SHP77 treated with DMSO at 0.1 percent for 48 hours (cell line): ENCODE measurements around the gene WIPF2.
"Not testable (repeated sequence)": the region's sequence is repeated elsewhere in the genome, so short reads cannot be mapped to it uniquely, and the experiment has no call there.

Source experiments
- DNase-seq: peaks from one replicate; lab custom pipeline; 2025; lab: John Stamatoyannopoulos, UW

The WIPF2 gene

DNA sequence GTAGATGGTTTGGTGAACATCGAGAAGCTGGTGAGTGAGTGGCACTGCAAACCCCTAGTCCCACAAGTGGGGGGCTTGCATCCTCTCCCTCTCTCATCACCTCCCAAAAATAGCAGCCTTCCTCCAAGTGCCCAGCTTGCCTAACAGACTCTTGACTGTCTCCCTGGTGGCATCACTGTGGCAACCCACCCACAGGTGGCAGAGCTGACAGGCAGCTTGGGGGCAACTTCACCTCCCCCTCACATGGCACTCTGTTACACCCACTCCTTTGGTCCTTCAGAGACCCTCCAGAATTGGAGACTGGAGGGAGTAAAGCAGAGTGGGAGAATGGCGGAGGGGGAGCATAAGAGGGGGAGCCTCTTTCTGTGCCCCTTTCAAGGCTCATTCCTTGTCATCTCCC is 26.1 kb upstream of the WIPF2 start:
- no peak for DNase-seq

DNA sequence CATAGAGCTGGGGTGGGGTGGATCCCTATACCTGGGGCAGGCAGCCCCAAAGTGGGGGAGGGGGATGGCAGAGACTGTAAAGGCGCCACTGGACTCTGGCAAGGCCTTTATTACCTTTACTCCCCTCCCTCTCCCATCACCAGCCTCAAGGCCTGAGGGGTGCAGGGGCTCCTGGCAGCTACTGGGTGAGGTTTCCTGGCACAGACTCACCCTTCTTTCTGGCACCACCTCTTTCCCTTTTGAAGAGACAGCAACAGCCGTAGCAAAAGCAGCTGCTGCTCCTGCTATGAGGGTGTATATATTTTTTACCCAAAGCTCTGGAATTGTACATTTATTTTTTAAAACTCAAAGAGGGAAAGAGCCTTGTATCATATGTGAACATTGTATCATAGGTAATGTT is 24.3 kb upstream of the WIPF2 start:
- DNase-seq: no peak

GRCh38 chr17:40197550-40197949 is 21.6 kb upstream of the WIPF2 start:
- DNase-seq: no peak

DNA sequence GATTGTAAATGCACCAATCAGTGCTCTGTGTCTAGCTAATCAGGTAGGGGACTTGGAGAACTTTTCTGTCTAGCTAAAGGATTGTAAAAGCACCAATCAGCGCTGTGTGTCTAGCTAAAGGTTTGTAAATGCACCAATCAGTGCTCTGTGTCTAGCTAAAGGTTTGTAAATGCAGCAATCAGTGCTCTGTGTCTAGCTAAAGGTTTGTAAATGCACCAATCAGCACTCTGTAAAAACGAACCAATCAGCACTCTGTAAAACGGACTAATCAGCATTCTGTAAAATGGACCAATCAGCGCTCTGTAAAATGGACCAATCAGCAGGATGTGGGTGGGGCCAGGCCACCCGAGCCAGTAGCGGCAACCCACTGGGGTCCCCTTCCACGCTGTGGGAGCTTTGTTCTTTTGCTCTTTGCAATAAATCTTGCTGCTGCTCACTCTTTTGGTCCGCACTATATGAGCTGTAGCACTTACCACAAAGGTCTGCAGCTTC is 21.1 kb upstream of the WIPF2 start:
- DNase-seq: not testable (repeated sequence)

DNA sequence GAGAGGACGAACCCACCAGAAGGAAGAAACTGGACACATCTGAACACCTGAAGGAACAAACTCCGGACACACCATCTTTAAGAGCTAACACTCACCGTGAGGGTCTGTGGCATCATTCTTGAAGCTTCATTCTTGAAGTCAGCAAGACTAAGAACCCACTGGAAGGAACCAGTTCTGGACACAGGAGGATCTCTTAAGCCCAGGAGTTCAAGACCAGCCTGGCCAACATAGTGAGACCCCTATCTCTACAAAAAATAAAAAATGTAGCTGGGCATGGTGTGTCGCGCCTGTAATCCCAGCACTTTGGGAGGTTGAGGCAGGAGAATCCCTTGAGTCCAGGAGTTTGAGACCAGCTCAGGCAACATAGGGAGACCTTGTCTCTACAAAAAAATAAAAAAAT is 20.5 kb upstream of the WIPF2 start:
- DNase-seq: no peak

DNA sequence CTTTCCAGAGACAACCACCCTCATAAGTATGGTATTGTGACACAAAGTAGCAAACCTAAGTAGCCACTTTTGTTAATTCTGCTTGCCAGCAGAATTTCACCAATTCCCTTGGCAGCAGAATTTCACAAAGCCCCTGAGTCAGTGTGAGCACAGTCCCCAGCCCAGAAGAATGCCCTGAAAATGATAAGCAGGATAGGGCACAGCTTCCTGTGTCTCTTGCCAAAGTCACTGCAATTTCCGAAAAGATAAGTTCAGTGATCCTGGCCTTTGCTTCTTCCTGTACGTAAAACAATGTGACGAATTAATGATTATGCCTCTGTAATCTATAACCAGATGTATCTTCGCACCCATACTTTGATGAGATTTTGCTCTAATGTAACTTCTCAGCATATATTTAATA is 16.0 kb upstream of the WIPF2 start:
- no peak for DNase-seq

DNA sequence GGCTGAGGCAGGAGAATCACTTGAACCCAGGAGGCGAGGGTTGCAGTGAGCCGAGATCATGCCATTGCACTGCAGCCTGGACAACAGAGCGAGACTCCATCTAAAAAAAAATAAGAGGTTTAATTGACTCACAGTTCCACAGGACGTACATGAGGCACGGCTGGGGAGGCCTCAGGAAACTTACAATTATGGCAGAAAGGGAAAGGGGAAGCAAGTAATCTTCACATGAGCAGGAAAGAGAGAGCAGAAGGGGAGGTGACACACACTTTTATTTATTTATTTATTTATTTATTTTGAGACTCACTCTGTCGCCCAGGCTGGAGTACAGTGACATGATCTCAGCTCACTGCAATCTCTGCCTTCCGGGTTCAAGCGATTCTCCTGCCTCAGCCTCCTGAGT is 12.9 kb upstream of the WIPF2 start:
- DNase-seq: not testable (repeated sequence)

- DNase-seq: no peak
Observed at GRCh38 chr17:40209404-40210093, 9.6 kb upstream of the WIPF2 start.

- DNase-seq: not testable (repeated sequence)
Observed at GRCh38 chr17:40213914-40214313, 5.2 kb upstream of the WIPF2 start.

DNA sequence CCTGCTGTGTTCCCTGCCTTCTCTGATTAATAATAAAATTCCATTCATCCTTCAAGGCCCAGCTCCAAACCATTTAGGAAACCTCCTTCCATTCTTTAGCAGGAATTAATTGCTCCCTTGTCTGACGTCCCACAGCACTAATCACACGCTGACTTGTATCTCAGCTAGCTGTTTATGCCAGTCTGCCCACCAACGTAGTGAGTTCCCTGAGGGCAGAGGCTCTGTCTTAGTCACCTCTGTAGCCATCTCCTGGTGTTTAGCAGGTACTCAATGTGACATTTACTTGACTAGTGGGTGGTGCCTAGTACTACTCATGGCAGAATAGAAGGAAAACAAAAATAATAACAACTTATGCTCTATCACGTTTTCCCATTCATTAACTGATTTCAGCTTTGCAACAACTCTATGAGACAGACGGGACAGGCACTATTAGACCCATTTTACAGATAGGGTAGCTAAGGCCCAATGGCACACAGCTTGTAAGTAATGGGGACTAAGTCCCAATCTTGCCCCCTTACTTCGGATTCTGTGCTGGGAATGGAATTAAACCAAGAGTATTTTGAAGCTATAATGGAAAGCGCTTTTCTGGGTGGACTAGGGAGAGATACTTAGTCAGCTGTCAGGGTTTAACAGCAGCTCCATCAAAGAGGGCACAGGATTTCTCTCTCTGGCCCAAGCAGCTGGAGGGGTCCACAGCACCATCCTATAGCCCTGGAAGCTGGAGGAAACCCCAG is 931 bp upstream of the WIPF2 start:
- DNase-seq: no peak

DNA sequence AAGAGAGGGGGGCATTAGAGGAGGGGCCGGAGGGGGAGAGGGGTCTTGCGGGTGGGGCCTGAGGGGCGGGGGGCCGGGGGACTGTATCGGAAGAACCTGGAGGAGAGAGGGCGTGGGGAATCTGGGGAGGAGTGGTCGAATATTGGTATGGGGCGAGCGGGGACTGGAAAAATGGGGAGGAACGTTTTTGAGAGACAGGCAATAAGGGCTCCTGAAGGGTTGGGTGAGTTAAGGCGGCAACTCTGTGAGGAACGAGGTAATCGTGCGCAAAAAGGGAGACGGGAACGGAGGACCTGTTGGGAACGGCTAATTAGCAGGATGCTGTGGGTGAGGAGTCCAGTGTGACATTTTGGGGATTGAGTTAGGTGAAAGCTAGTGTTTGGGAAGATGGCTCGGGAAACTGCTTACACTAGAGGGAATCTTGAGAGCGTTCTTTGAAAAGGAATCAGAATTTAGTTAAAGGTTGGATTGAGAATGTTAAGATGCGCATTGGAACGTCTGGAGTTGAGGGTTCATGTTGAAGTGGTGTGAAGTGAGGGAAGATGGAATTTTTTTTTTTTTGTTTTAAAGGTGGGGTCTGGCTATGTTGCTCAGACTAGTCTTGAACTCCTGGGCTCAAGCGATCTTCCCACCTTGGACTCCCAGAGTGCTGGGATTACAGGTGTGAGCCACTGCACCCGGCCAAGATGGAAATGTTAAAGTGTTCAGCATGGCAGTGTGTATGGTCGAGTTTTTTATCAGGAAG is 662 bp downstream of the WIPF2 start:
- peak; percentile 27 for DNase-seq

DNA sequence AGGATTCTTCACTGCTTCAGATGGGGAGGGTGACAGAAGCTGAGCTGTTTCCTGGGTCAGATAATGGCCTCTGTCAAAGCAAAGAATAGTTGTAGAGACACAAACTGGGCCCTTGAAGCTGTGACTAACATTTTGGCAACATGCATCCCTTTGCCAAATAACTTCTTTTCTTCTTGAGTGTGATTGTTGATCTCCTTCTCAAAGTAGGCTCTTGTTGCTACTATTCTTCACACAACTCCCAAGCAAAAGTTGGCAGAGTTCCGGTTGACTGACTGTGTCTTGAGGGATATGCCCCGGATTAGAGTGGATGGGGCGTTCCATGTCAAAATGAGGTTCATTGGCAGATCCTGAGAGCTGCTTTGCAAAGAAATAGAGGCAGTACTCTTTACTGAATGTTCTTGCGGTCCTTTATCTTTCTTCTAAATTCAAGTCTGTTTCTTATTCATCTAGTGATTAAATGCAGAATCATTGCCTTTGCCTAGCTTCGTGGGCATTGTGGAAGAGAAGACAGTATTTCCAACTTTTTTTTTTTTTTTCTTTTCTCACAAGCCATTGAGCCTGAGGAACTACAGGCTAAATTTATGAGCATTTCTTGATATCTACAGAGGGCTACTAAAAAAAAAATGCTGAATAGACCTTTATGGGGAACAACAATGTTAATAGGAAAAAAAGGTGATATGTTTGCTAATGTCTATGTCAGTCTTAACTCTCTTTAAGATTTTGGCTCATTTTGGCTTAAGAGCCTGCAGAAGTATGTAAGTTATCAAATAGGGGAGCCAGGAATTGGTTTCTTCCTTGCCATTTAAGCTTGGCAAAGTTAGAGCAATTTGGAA is 5.8 kb downstream of the WIPF2 start:
- no peak for DNase-seq

DNA sequence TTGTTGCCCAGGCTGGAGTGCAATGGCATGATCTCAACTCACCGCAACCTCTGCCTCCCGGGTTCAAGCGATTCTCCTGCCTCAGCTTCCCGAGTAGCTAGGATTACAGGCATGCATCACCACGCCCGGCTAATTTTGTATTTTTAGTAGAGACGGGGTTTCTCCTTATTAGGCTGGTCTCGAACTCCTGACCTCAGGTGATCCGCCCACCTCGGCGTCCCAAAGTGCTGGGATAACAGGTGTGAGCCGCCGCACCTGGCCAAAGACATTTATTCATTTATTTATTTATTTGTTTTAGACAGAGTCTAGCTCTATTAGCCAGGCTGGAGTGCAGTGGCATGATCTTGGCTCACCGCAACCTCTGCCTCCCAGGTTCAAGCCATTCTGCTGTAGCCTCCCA is 10.0 kb downstream of the WIPF2 start:
- DNase-seq: not testable (repeated sequence)

GRCh38 chr17:40230670-40231069 is 11.6 kb downstream of the WIPF2 start:
- DNase-seq: no peak

DNA sequence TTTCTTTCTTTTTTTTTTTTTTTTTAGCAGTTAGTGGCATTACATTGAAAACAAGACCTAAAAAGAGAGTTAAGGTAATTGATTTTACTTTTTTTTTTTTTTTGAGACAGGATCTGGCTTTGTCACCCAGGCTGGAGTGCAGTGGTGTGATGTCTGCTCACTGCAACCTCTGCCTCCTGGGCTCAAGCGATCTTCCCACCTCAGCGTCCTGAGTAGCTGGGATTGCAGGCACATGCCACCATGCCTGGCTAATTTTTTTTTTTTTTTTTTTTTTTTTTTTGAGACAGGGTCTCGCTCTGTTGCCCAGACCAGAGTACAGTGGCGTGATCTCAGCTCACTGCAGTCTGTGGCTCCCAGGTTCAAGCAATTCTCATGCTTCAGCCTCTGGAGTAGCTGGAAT is 12.8 kb downstream of the WIPF2 start:
- DNase-seq: not testable (repeated sequence)

DNA sequence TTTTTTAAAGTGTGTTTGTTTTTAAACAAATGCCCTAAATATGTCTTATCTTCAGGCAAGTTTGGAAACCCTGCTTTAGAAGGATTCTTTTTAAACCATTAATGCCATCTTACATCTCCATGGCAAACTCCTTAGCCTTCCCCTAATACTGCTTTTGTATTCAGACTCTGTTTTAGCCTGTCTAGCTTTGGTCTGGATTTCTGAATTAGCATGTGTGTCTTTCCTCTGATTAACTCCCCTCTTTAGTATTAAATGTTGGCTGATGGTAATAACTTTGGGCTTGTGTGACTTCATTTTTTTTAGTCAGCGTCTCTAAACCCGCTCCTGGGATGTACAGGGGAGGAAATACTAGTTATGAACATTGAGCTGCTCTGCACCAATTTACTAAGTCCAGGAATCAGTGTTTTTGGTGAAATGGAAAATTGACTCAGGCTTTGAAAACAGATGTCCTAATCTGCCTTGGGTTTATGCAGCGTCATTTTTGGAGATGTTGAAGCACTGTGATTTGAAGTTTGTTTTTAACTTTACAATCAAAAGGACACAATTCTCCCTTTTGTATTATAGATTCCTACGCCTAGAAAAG is 22.2 kb downstream of the WIPF2 start:
- no peak for DNase-seq

- no peak for DNase-seq
Observed at GRCh38 chr17:40242774-40243173, 23.7 kb downstream of the WIPF2 start.

DNA sequence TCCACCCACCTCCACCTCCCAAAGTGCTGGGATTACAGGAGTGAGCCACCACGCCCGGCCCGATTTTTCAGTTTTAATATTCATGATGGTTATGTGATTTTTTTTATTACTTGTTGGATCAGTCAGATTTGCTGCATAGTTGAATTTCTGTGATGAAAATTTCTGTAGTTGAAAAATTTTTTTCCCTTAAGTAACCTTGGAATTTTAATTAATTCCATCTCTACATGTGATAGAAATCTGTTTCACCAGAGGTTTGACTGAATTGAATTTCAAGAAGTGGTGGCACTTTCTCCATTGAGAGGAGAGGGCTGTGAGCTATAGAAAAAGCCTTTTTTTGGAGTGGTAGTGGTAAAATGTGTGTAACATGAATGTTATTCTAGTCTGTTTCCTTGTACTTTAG is 24.7 kb downstream of the WIPF2 start:
- DNase-seq: no peak

GRCh38 chr17:40244255-40244654 is 25.2 kb downstream of the WIPF2 start:
- no peak for DNase-seq

DNA sequence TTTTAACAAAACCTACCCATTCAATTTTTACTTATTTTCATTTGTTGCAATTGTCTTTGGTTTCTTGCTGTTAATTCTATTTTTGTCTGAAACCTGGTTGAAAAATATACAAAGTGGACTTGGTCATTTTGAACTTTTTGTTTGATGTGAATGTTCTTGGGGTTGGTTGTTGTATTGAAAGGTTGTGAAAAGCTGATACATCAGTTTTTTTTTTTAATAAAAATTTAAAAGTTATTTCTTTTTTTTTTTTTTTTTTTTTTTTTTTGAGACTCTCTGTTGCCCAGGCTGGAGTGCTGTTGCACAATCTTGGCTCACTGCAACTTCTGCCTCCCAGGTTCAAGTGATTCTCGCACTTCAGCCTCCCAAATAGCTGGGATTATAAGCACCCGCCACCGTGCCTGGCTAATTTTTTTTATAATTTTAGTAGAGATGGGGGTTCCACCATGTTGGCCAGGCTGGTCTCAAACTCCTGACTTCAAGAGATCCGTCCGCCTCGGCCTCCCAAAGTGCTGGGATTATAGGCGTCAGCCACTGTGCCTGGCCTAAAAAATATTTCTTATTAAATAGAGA is 28.9 kb downstream of the WIPF2 start:
- no peak for DNase-seq

DNA sequence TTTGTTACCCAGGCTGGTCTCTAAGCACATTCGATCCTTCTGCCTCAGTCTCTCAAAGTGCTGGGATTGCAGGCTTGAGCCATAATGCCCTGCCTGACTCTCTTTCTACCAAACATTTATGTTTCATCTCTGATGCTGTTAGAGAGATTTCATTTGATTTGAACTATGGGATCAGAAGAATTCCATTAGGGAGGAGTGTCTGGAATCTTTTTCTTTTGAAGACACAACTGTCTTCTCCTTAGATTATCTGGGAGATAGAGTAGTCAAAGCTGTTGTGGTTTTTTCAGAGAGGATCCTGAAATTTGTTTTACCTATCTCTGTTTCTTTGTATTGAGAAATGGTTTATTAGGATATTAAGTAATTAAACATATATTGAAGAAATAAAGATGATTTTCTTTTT is 29.4 kb downstream of the WIPF2 start:
- no peak for DNase-seq
